Vagina (tissue), 2 donors: ENCODE results near the gene PFKL.

ENCODE experiments used
- CTCF ChIP-seq, 3 experiments: fragments of 450-650 bp in 2 of 3; fragments of 200-600 bp in 1 of 3; sonication (generic) in 1 of 3; IDR thresholded peaks; one replicate each; pipeline ENCODE4 v1.5.1; 2017 to 2019; ENCODE audit warnings: antibody characterized with exemption in 3 of 3, mild to moderate bottlenecking in 2 of 3, moderate library complexity in 2 of 3
- POLR2A ChIP-seq, 2 donors: fragments of 450-650 bp; IDR thresholded peaks; one replicate each; pipeline ENCODE4 v1.6.1; 2017; ENCODE audit warnings: antibody characterized with exemption in 2 of 2, mild to moderate bottlenecking in 2 of 2, moderate library complexity in 2 of 2
- POLR2AphosphoS5 ChIP-seq, 2 donors: sonication (generic); formaldehyde crosslinking; IDR thresholded peaks; one replicate each; pipeline ENCODE4 v1.9.0; 2017; ENCODE audit warnings: antibody characterized with exemption in 2 of 2, mild to moderate bottlenecking in 2 of 2, low read depth in 1 of 2; ENCODE audit not compliant: insufficient read depth in 1 of 2

- no peak for TF ChIP-seq POLR2A (IDR thresholded peaks at IDR 0.05)
- no peak for TF ChIP-seq CTCF (IDR thresholded peaks at IDR 0.05)
- no peak for TF ChIP-seq POLR2AphosphoS5 (IDR thresholded peaks at IDR 0.05; ENCODE audit: insufficient read depth in 1 of 2, low read depth in 1 of 2)
Measured at GRCh38 chr21:44286716-44287632, 12.9 kb upstream of the PFKL start.
